Endothelial cell (in vitro differentiated cells): Measurements from ENCODE around the gene PTPRT. TPM values are rescaled to one million over a fixed set of nuclear protein-coding genes. Genes with fewer than 3 reads are reported as not detected.

ENCODE experiments used
- DNase-seq: peaks from one replicate; pipeline ENCODE4 v3.0.0; 2021; ENCODE audit warnings: low spot score
- H3K27ac Mint-ChIP-seq: one replicate; pipeline ENCODE4 v1.8.0; 2021; ENCODE audit warnings: mixed read lengths, inconsistent platforms; ENCODE audit not compliant: unreplicated experiment
- H3K27me3 Mint-ChIP-seq: one replicate; pipeline ENCODE4 v1.8.0; 2021; ENCODE audit warnings: mild to moderate bottlenecking, moderate library complexity, mixed read lengths, inconsistent platforms; ENCODE audit not compliant: unreplicated experiment
- H3K36me3 Mint-ChIP-seq: one replicate; pipeline ENCODE4 v1.8.0; 2021; ENCODE audit warnings: mild to moderate bottlenecking, low read depth, mixed read lengths, inconsistent platforms; ENCODE audit not compliant: unreplicated experiment
- H3K4me1 Mint-ChIP-seq: one replicate; pipeline ENCODE4 v1.8.0; 2021; ENCODE audit warnings: mild to moderate bottlenecking, mixed read lengths, inconsistent platforms; ENCODE audit not compliant: unreplicated experiment
- H3K4me3 Mint-ChIP-seq: one replicate; pipeline ENCODE4 v1.8.0; 2021; ENCODE audit warnings: mild to moderate bottlenecking, mixed read lengths, inconsistent platforms; ENCODE audit not compliant: unreplicated experiment
- H3K9me3 Mint-ChIP-seq: one replicate; pipeline ENCODE4 v1.8.0; 2021; ENCODE audit warnings: mixed read lengths, inconsistent platforms; ENCODE audit not compliant: unreplicated experiment
- total RNA-seq: library from RNA; stranded (reverse); fragmentation: NEBNext Ultra II Directional; extraction: Animal tissue kit (Norgen Biotek cat#: 25700); gene quantifications from one replicate; pipeline ENCODE4 v1.2.1, GENCODE V29; 2021; ENCODE audit not compliant: unreplicated experiment
- TF ChIP-seq, protein P1 (sequence below): fragments of 200-600 bp; sonication (generic); IDR thresholded peaks from one replicate; pipeline ENCODE4 v1.5.0; 2021; ENCODE audit warnings: antibody characterized with exemption; ENCODE audit not compliant: unreplicated experiment

PTPRT gene
- total RNA-seq, 1 donor from 2014 or later, result 0.10 TPM

DNA sequence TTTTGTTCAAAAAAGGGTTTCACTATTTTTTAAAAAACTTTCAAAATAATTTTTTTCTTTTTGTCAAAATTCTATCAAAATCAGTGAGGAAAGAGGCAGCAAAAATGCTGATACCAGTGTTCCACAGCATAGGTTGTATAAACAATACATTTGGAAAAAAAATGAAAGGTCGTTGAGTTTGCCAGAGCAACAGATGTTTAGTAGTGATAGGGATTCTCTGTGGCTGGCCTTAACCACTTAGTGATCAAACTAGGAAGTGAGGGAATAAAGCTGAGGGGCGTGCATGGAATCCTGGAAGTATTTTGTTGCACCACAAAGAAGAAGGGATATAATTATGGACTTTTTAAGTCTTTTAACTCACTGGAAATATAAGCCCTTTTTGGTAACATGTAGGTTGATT, 1016.3 kb downstream of the PTPRT start:
- Mint-ChIP-seq H3K36me3 (no peaks in the 10 kb centered on the region), H3K4me1 (no peaks in the 10 kb centered on the region), H3K4me3 (no peak overlapping the region), H3K27ac (no peak overlapping the region), H3K27me3 (no peaks in the 10 kb centered on the region), H3K9me3 (peaks cover 23% of the 10 kb centered on the region)
- no peak for DNase-seq
- TF ChIP-seq, protein P1, sequence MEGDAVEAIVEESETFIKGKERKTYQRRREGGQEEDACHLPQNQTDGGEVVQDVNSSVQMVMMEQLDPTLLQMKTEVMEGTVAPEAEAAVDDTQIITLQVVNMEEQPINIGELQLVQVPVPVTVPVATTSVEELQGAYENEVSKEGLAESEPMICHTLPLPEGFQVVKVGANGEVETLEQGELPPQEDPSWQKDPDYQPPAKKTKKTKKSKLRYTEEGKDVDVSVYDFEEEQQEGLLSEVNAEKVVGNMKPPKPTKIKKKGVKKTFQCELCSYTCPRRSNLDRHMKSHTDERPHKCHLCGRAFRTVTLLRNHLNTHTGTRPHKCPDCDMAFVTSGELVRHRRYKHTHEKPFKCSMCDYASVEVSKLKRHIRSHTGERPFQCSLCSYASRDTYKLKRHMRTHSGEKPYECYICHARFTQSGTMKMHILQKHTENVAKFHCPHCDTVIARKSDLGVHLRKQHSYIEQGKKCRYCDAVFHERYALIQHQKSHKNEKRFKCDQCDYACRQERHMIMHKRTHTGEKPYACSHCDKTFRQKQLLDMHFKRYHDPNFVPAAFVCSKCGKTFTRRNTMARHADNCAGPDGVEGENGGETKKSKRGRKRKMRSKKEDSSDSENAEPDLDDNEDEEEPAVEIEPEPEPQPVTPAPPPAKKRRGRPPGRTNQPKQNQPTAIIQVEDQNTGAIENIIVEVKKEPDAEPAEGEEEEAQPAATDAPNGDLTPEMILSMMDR, result no peak

GRCh38 chr20:42164121-42164890, 1025.4 kb downstream of the PTPRT start:
- peaks cover 2% of the 10 kb centered on the region for H3K27me3 Mint-ChIP-seq
- H3K27ac Mint-ChIP-seq, result no peak overlapping the region
- peaks cover 15% of the 10 kb centered on the region for H3K36me3 Mint-ChIP-seq
- peaks cover 44% of the 10 kb centered on the region for H3K9me3 Mint-ChIP-seq
- DNase-seq, result no peak
- TF ChIP-seq, protein P1, result no peak
- no peaks in the 10 kb centered on the region for H3K4me1 Mint-ChIP-seq
- H3K4me3 Mint-ChIP-seq, result no peak overlapping the region

- no peak for DNase-seq
- TF ChIP-seq, protein P1, result no peak
- H3K9me3 Mint-ChIP-seq, result peaks cover 44% of the 10 kb centered on the region
- no peaks in the 10 kb centered on the region for H3K4me1 Mint-ChIP-seq
- no peak overlapping the region for H3K27ac Mint-ChIP-seq
- peaks cover 2% of the 10 kb centered on the region for H3K27me3 Mint-ChIP-seq
- H3K36me3 Mint-ChIP-seq, result peaks cover 20% of the 10 kb centered on the region
- no peak overlapping the region for H3K4me3 Mint-ChIP-seq
Measured at GRCh38 chr20:42161228-42161829, 1028.4 kb downstream of the PTPRT start.

- DNase-seq, result no peak
- peaks cover 25% of the 10 kb centered on the region for H3K36me3 Mint-ChIP-seq
Measured at GRCh38 chr20:42159808-42160207, 1029.9 kb downstream of the PTPRT start.

More at GRCh38 chr20:42159808-42160207, 1029.9 kb downstream of the PTPRT start:
- Mint-ChIP-seq H3K9me3 (peaks cover 50% of the 10 kb centered on the region), H3K27me3 (peaks cover 2% of the 10 kb centered on the region), H3K4me3 (no peak overlapping the region), H3K4me1 (no peaks in the 10 kb centered on the region), H3K27ac (no peak overlapping the region)
- TF ChIP-seq, protein P1, result no peak
